ENCODE data around the gene UST. TPM values are rescaled to one million over a fixed set of nuclear protein-coding genes. Genes with fewer than 3 reads are reported as not detected.

The UST gene
- total and polyA plus RNA-seq, 7 donors = 0.79 to 2.6 (median 2.0) TPM

GRCh38 chr6:148867862-148868261 is 121.0 kb downstream of the UST start:
- ATAC-seq (peak in 1 of 4 donors; percentile 37), DNase-seq (no peak)
- Histone ChIP-seq H3K27ac (no peak overlapping the region), H3K4me1 (no peaks in the 10 kb centered on the region), H3K4me3 (no peak overlapping the region), H3K9me3 (no peaks in the 10 kb centered on the region), H3K36me3 (ENCODE audit: insufficient read depth in 1 of 2, low read depth in 1 of 2) (no peaks in the 10 kb centered on the region), H3K27me3 (ENCODE audit: insufficient read depth in 3 of 3, low read length in 2 of 3) (no peaks in the 10 kb centered on the region)
- TF ChIP-seq, protein P1, sequence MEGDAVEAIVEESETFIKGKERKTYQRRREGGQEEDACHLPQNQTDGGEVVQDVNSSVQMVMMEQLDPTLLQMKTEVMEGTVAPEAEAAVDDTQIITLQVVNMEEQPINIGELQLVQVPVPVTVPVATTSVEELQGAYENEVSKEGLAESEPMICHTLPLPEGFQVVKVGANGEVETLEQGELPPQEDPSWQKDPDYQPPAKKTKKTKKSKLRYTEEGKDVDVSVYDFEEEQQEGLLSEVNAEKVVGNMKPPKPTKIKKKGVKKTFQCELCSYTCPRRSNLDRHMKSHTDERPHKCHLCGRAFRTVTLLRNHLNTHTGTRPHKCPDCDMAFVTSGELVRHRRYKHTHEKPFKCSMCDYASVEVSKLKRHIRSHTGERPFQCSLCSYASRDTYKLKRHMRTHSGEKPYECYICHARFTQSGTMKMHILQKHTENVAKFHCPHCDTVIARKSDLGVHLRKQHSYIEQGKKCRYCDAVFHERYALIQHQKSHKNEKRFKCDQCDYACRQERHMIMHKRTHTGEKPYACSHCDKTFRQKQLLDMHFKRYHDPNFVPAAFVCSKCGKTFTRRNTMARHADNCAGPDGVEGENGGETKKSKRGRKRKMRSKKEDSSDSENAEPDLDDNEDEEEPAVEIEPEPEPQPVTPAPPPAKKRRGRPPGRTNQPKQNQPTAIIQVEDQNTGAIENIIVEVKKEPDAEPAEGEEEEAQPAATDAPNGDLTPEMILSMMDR (IDR thresholded peaks at IDR 0.05) = no peak
- intact Hi-C loops (cut with DNase I) = no loop called here

DNA sequence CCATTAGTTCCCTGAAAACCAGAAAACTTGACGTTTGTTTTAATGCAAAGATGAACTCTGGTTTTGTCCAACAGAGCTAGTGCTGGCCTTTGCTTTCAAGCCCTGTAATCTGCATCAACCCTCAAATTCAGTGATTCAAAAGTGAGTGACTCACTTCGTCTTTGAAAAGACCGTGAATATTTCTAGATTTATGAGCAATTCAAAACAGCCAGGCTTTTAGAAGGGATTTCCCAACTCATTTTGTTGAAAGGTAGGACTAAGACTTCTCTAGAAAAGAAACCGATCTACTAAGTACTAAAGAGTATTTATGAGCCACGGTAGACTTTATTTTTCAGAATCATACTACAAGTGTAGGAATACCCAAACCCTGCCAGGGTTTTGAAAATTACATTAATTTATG is 121.5 kb downstream of the UST start:
- WGBS, 3 donors = 57 to 67% (median 60%) methylated on average over 5 of the region's 5 CpGs
- ATAC-seq = no peak
- H3K4me1 ChIP-seq = no peaks in the 10 kb centered on the region
- H3K27me3 ChIP-seq (ENCODE audit: insufficient read depth in 3 of 3, low read length in 2 of 3) = no peaks in the 10 kb centered on the region
- H3K4me3 ChIP-seq = no peak overlapping the region
- intact Hi-C loops (cut with DNase I) = no loop called here
- DNase-seq = no peak
- no peaks in the 10 kb centered on the region for H3K9me3 ChIP-seq
- TF ChIP-seq, protein P1 (IDR thresholded peaks at IDR 0.05) = no peak
- no peak overlapping the region for H3K27ac ChIP-seq
- H3K36me3 ChIP-seq (ENCODE audit: insufficient read depth in 1 of 2, low read depth in 1 of 2) = no peaks in the 10 kb centered on the region

DNA sequence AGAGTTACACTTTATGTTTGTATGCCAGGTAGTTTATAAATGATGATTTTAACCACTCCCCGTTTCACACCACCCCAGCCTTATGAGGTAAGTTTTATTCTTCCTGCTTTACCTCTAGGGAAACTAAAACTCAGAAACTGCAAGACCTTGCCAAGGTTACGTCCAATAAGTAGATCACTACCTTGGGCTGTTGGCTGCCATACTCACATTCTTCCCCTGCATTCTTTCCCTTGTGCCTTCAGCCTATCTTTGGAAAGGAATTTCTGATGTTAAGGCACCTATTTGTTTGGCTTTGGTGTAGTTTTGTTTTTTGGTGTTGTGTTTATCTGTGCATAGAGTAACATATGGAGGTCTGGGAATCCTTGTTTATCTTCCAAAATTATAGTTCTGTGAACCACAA is 122.1 kb downstream of the UST start:
- TF ChIP-seq, protein P1 (IDR thresholded peaks at IDR 0.05) = no peak

DNA sequence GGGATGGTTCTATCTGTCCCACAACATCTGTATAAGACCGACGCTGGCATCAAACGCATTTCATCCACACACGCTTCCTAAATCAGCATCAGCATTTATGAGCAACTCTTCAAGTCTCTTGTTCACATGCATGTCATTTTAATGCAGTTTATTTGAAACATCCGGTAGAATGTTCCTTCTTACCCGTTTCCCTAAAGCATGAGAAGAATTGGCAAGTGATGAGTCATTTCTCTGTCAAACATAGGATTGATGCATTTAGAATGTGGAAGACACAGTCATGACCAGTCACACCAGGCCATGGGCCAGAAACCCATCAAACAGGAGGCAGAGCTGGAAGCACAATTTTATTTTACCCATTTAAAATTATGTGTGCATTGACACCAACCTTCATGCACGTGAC is 122.8 kb downstream of the UST start:
- ATAC-seq = no peak
- H3K4me3 ChIP-seq = no peak overlapping the region
- intact Hi-C loops (cut with DNase I) = no loop called here
- H3K27ac ChIP-seq = no peak overlapping the region
- no peak for DNase-seq
- WGBS, 3 donors = 80% methylated on average over 7 of the region's 7 CpGs
- no peaks in the 10 kb centered on the region for H3K27me3 ChIP-seq (ENCODE audit: insufficient read depth in 3 of 3, low read length in 2 of 3)
- H3K36me3 ChIP-seq (ENCODE audit: insufficient read depth in 1 of 2, low read depth in 1 of 2) = no peaks in the 10 kb centered on the region
- H3K9me3 ChIP-seq = no peaks in the 10 kb centered on the region
- TF ChIP-seq, protein P1 (IDR thresholded peaks at IDR 0.05) = no peak
- no peaks in the 10 kb centered on the region for H3K4me1 ChIP-seq

More for the DNA sequence above, 122.1 kb downstream of the UST start:
- Histone ChIP-seq H3K4me1 (no peaks in the 10 kb centered on the region), H3K9me3 (no peaks in the 10 kb centered on the region), H3K4me3 (no peak overlapping the region), H3K27ac (no peak overlapping the region), H3K36me3 (ENCODE audit: insufficient read depth in 1 of 2, low read depth in 1 of 2) (no peaks in the 10 kb centered on the region), H3K27me3 (ENCODE audit: insufficient read depth in 3 of 3, low read length in 2 of 3) (no peaks in the 10 kb centered on the region)
- intact Hi-C loops (cut with DNase I) = no loop called here
- no peak for ATAC-seq
- WGBS, 3 donors = 47 to 57% (median 54%) methylated on average over 2 of the region's 2 CpGs
- no peak for DNase-seq

- WGBS, 3 donors = 93 to 100% (median 96%) methylated on average over 4 of the region's 4 CpGs
- no peaks in the 10 kb centered on the region for H3K27me3 ChIP-seq (ENCODE audit: insufficient read depth in 3 of 3, low read length in 2 of 3)
- DNase-seq (no peak), ATAC-seq (no peak)
- intact Hi-C loops (cut with DNase I) = no loop called here
- no peaks in the 10 kb centered on the region for H3K36me3 ChIP-seq (ENCODE audit: insufficient read depth in 1 of 2, low read depth in 1 of 2)
- H3K27ac ChIP-seq = no peak overlapping the region
- H3K9me3 ChIP-seq = no peaks in the 10 kb centered on the region
- no peak overlapping the region for H3K4me3 ChIP-seq
- no peaks in the 10 kb centered on the region for H3K4me1 ChIP-seq
- TF ChIP-seq, protein P1 (IDR thresholded peaks at IDR 0.05) = no peak
Measured at GRCh38 chr6:148873154-148873553, 126.3 kb downstream of the UST start.

Measured in psoas muscle (tissue), 8 donors.